HepG2 (cell line): Measurements from ENCODE around the gene ZBTB46. TPM values are rescaled to one million over a fixed set of nuclear protein-coding genes. Genes with fewer than 3 reads are reported as not detected.

Experiments
- ATF2 ChIP-seq: sonication (generic); formaldehyde crosslinking; IDR thresholded peaks from 2 replicates; pipeline ENCODE4 v1.4.0; 2020; ENCODE audit warnings: missing genetic modification reagents
- ATF3 ChIP-seq: sonication (generic); formaldehyde crosslinking; IDR thresholded peaks from 2 replicates; pipeline ENCODE4 v1.4.0; 2020; ENCODE audit warnings: missing genetic modification reagents
- ELF4 ChIP-seq: sonication (generic); formaldehyde crosslinking; IDR thresholded peaks from 2 replicates; pipeline ENCODE4 v1.5.0; 2020; ENCODE audit warnings: missing genetic modification reagents, mild to moderate bottlenecking, moderate library complexity, borderline replicate concordance
- FOXC1 ChIP-seq: sonication (generic); formaldehyde crosslinking; IDR thresholded peaks from 2 replicates; pipeline ENCODE4 v1.8.0; 2022; ENCODE audit warnings: mild to moderate bottlenecking, missing genetic modification reagents, borderline replicate concordance
- KMT2A ChIP-seq: sonication (generic); formaldehyde crosslinking; IDR thresholded peaks from 2 replicates; pipeline ENCODE4 v1.4.0; 2020; ENCODE audit warnings: missing genetic modification reagents
- MYNN ChIP-seq: sonication (generic); formaldehyde crosslinking; IDR thresholded peaks from 2 replicates; pipeline ENCODE4 v1.4.0; 2020; ENCODE audit warnings: mild to moderate bottlenecking, low read depth, missing genetic modification reagents
- POGK ChIP-seq: sonication (generic); formaldehyde crosslinking; conservative IDR thresholded peaks from 2 replicates; pipeline ENCODE4 v1.8.0; 2022; ENCODE audit warnings: mild to moderate bottlenecking, moderate library complexity, missing genetic modification reagents
- SETDB1 ChIP-seq: sonication (generic); formaldehyde crosslinking; IDR thresholded peaks from 2 replicates; pipeline ENCODE4 v1.5.1; 2020; ENCODE audit warnings: missing genetic modification reagents, mild to moderate bottlenecking, borderline replicate concordance
- SMAD9 ChIP-seq: sonication (generic); formaldehyde crosslinking; IDR thresholded peaks from 2 replicates; pipeline ENCODE4 v1.5.1; 2020; ENCODE audit warnings: mild to moderate bottlenecking, missing genetic modification reagents
- TBP ChIP-seq: sonication (generic); formaldehyde crosslinking; IDR thresholded peaks from 2 replicates; pipeline ENCODE4 v1.5.0; 2020; ENCODE audit warnings: missing genetic modification reagents
- TMF1 ChIP-seq: sonication (generic); formaldehyde crosslinking; IDR thresholded peaks from 2 replicates; pipeline ENCODE4 v1.8.1; 2022; ENCODE audit warnings: low read depth, missing genetic modification reagents
- ZHX2 ChIP-seq, 2 experiments: sonication (generic) in 1 of 2; formaldehyde crosslinking in 1 of 2; IDR thresholded peaks; 2 replicates each; pipeline versions ENCODE4 v1.6.1 to v1.9.0; 2014 to 2022; ENCODE audit warnings: antibody characterized with exemption in 1 of 2, borderline replicate concordance in 1 of 2, inconsistent platforms in 1 of 2, low read depth in 1 of 2, missing genetic modification reagents in 1 of 2
- ZNF326 ChIP-seq: sonication (generic); formaldehyde crosslinking; IDR thresholded peaks from 2 replicates; pipeline ENCODE4 v1.4.0; 2020; ENCODE audit warnings: missing genetic modification reagents, borderline replicate concordance
- ZNF432 ChIP-seq: sonication (generic); formaldehyde crosslinking; IDR thresholded peaks from 2 replicates; pipeline ENCODE4 v1.5.0; 2020; ENCODE audit warnings: missing genetic modification reagents, mild to moderate bottlenecking, borderline replicate concordance
- ZNF552 ChIP-seq: sonication (generic); formaldehyde crosslinking; IDR thresholded peaks from 2 replicates; pipeline ENCODE4 v1.9.0; 2022; ENCODE audit warnings: missing genetic modification reagents, mild to moderate bottlenecking, borderline replicate concordance
- ZNF556 ChIP-seq: sonication (generic); formaldehyde crosslinking; IDR thresholded peaks from 2 replicates; pipeline ENCODE4 v1.4.0; 2020; ENCODE audit warnings: mild to moderate bottlenecking, missing genetic modification reagents, borderline replicate concordance
- ZNF839 ChIP-seq: sonication (generic); formaldehyde crosslinking; IDR thresholded peaks from 2 replicates; pipeline ENCODE4 v1.4.0; 2020; ENCODE audit warnings: missing genetic modification reagents, mild to moderate bottlenecking, borderline replicate concordance
- polyA plus RNA-seq, 8 experiments: library from polyadenylated mRNA; depleted of rRNA in 3 of 8; stranded (reverse) in 7 of 8; unstranded in 1 of 8; fragments of >200 nt; fragmentation: Illumina TruSeq in 4 of 8; extraction: Trizol in 4 of 8; gene quantifications; 2 replicates each; pipeline versions ENCODE4 v1.2.1 to v1.2.3, GENCODE V29; 2011 to 2016; ENCODE audit warnings: low read depth in 4 of 8, missing spikeins in 1 of 8, mixed read lengths in 1 of 8; ENCODE audit not compliant: insufficient read depth in 1 of 8
- total RNA-seq, 5 experiments: library from RNA; depleted of rRNA; stranded (reverse); fragments of >200 nt; fragmentation: Illumina TruSeq; extraction: Trizol; gene quantifications; 2 replicates each; pipeline ENCODE4 v1.2.3, GENCODE V29; 2016; ENCODE audit warnings: low read depth in 1 of 5

ZBTB46 gene
- total and polyA plus RNA-seq, 2 of the 13 experiments (the other 11 are each of a cell fraction or from before 2014, with no cell fraction given): 1.6 to 13.5 TPM

GRCh38 chr20:63739130-63740069, 91.7 kb downstream of the ZBTB46 start, which contains the start of gene SLC2A4RG (continued):
- TF ChIP-seq FOXC1 (CRISPR knock-in tag) (peak; percentile 43; the same call in 1 of the 2 replicates), ZNF432 (CRISPR knock-in tag) (no peak), SETDB1 (CRISPR knock-in tag) (no peak), POGK (peak; percentile 95), TMF1 (no peak), KMT2A (CRISPR knock-in tag) (peak; percentile 74; the same call in 1 of the 2 replicates), SMAD9 (CRISPR knock-in tag) (no peak; the same call in 1 of the 2 replicates), ELF4 (0 out of 2 replicates have a peak, but pooled peaks have one; percentile 7), ZNF326 (CRISPR knock-in tag) (no peak), ATF2 (no peak; the same call in none of the 2 replicates), ZNF839 (CRISPR knock-in tag) (peak; percentile 25; the same call in 1 of the 2 replicates), ATF3 (CRISPR knock-in tag) (peak; percentile 43; the same call in 1 of the 2 replicates), ZNF556 (CRISPR knock-in tag) (peak; percentile 72), TBP (peak; percentile 88; the same call in 1 of the 2 replicates), MYNN (CRISPR knock-in tag) (0 out of 2 replicates have a peak, but pooled peaks have one; percentile 91), ZHX2 (IDR thresholded peaks at IDR 0.05; ENCODE audit: low read depth) (peak; percentile 70; the same call in 1 of the 2 replicates), ZHX2 (CRISPR knock-in tag; IDR thresholded peaks at IDR 0.05; ENCODE audit: borderline replicate concordance) (peak; percentile 87; the same call in 1 of the 2 replicates), ZNF552 (CRISPR knock-in tag) (peak; percentile 95)
